Kidney (tissue), 14 donors: ENCODE measurements around the gene CAMKMT. TPM values are rescaled to one million over a fixed set of nuclear protein-coding genes. Genes with fewer than 3 reads are reported as not detected.

Experiments
- DNase-seq, 5 donors: peaks; one replicate each; pipeline ENCODE4 v3.0.0-alpha.2; 2013 to 2020
- FAIRE-seq: peaks from 2 replicates; lab custom pipeline; 2012; peaks lifted over from hg19 to GRCh38; lab: Jason Lieb, UNC
- H3K27ac ChIP-seq, 2 donors: one replicate each; pipeline ENCODE4 v1.7.0; 2013; ENCODE audit warnings: low read depth in 2 of 2, low read length in 2 of 2, inconsistent platforms in 1 of 2
- H3K27me3 ChIP-seq: one replicate; pipeline ENCODE4 v1.7.1; 2013; ENCODE audit warnings: low read length, inconsistent platforms; ENCODE audit not compliant: control insufficient read depth, insufficient read depth
- H3K36me3 ChIP-seq, 3 donors: one replicate each; pipeline versions ENCODE4 v1.7.0 to v1.7.1; 2013; ENCODE audit warnings: low read length in 3 of 3, control low read depth in 1 of 3, inconsistent platforms in 1 of 3; ENCODE audit not compliant: insufficient read depth in 3 of 3, control insufficient read depth in 2 of 3
- H3K4me1 ChIP-seq, 3 donors: one replicate each; pipeline versions ENCODE4 v1.7.0 to v1.7.1; 2013; ENCODE audit warnings: low read length in 3 of 3, inconsistent platforms in 1 of 3, low read depth in 1 of 3; ENCODE audit not compliant: control insufficient read depth in 2 of 3, insufficient read depth in 2 of 3
- H3K4me3 ChIP-seq, 3 donors: one replicate each; pipeline versions ENCODE4 v1.7.0 to v1.8.1; 2013; ENCODE audit warnings: low read length in 3 of 3, control low read depth in 1 of 3, inconsistent platforms in 1 of 3
- H3K9ac ChIP-seq, 3 donors: one replicate each; pipeline versions ENCODE4 v1.7.0 to v1.7.1; 2013; ENCODE audit warnings: low read length in 3 of 3, control low read depth in 1 of 3, inconsistent platforms in 1 of 3
- H3K9me3 ChIP-seq, 3 donors: one replicate each; pipeline versions ENCODE4 v1.7.0 to v1.7.1; 2013; ENCODE audit warnings: low read length in 3 of 3, control low read depth in 1 of 3, inconsistent platforms in 1 of 3; ENCODE audit not compliant: control insufficient read depth in 2 of 3, insufficient read depth in 1 of 3
- intact Hi-C: fragments of 100-400 bp; cut with DNase I; formaldehyde crosslinking; loops from one replicate; pipeline ENCODE4 v1.11.1; 2022
- polyA plus RNA-seq: library from polyadenylated mRNA; stranded (reverse); fragments of 350-450 nt; fragmentation: Illumina TruSeq; extraction: RNeasy Lipid Tissue Mini Kit (QIAGEN cat#74804); gene quantifications from one replicate; pipeline ENCODE4 v1.2.3, GENCODE V29; 2014; ENCODE audit warnings: low read depth, low replicate concordance; ENCODE audit not compliant: insufficient read depth
- total RNA-seq: library from RNA; stranded (reverse); fragmentation: NEBNext Ultra II Directional; extraction: Animal tissue kit (Norgen Biotek cat#: 25700); gene quantifications from one replicate; pipeline ENCODE4 v1.2.1, GENCODE V29; 2021
- TF ChIP-seq, protein P1 (sequence below): IDR thresholded peaks from 3 replicates; pipeline ENCODE4 v1.5.1; 2012; ENCODE audit warnings: mild to moderate bottlenecking, moderate library complexity, borderline replicate concordance; ENCODE audit not compliant: insufficient read depth; ENCODE audit errors: extremely low read depth
- donor health status: control.
- donor health status: control.
- donor health status: control.
- donor health status: control.
- donor health status: control.
- donor health status: DM: yes; HTN: yes; CAD: no.
- donor health status: Normal renal cell carcinoma (clear cell type).

CAMKMT gene
- total and polyA plus RNA-seq, 2 donors from 2014 or later, result 9.9 to 14.5 TPM

DNA sequence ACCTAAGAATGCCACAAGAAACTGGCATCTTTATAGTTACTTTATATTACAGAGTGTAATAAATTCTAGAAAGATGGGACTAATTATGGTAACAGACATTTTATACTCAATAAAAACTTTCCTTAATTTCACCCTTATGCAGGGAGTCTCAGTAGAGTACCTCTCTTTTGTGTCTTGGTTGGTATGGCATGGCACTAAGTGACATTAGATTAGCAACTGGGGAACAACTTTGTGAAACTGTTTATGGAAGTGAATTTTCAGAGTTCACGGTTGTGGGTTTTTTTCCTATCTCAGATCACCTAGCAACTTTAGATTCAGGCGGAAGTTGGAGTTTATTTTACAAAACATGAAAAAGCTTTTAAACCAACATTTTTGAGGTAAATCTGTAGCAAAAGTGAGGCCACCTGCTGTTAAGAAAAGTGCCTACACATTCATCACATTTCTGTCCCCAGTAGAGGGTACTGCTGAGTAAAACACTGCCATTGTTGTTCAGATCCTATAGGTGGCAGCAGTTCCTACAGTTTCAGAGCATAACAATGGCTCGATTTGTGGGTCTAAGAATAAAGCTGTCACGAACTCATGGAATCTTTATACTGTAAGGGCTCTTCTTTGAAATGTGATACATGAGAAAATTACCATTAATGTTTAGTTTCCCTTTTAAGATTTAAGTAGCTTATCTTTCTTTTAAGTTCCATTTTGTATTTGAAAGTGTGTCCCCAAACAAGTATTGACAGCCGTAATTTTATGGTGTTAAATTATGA lies 117.6 kb downstream of the CAMKMT start:
- Histone ChIP-seq H3K27me3 (no peaks in the 10 kb centered on the region), H3K27ac (no peak overlapping the region), H3K9me3 (no peaks in the 10 kb centered on the region), H3K9ac (no peak overlapping the region), H3K36me3 (no peaks in the 10 kb centered on the region), H3K4me3 (no peak overlapping the region), H3K4me1 (no peaks in the 10 kb centered on the region)
- TF ChIP-seq, protein P1, sequence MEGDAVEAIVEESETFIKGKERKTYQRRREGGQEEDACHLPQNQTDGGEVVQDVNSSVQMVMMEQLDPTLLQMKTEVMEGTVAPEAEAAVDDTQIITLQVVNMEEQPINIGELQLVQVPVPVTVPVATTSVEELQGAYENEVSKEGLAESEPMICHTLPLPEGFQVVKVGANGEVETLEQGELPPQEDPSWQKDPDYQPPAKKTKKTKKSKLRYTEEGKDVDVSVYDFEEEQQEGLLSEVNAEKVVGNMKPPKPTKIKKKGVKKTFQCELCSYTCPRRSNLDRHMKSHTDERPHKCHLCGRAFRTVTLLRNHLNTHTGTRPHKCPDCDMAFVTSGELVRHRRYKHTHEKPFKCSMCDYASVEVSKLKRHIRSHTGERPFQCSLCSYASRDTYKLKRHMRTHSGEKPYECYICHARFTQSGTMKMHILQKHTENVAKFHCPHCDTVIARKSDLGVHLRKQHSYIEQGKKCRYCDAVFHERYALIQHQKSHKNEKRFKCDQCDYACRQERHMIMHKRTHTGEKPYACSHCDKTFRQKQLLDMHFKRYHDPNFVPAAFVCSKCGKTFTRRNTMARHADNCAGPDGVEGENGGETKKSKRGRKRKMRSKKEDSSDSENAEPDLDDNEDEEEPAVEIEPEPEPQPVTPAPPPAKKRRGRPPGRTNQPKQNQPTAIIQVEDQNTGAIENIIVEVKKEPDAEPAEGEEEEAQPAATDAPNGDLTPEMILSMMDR, result peak; percentile 100
- DNase-seq (peak in 4 of 5 donors; percentile 49 to 92 (median 78)), FAIRE-seq (peak; percentile 99)
- intact Hi-C loops, result no loop called here

DNA sequence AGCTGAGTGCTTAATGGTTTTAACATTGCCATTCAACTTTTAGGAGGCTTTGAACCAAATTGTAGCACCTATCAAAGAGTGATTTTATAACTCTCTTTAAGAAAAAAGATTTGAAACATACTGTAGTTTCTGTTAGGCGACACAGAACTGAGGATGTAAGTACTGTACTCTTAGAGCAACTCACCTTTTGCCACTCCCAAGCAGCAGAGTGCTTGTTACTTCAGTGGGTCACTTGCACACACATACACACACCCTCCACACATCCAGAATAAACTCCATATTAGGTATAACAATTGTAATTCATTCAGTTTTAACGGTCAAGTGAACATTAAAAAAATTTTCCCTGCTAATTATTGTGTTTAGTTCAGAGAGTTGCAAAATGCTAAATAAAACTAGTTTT lies 118.3 kb downstream of the CAMKMT start:
- H3K27me3 ChIP-seq, result no peaks in the 10 kb centered on the region
- no peaks in the 10 kb centered on the region for H3K4me1 ChIP-seq
- H3K27ac ChIP-seq, result no peak overlapping the region
- no peaks in the 10 kb centered on the region for H3K9me3 ChIP-seq
- FAIRE-seq, result no peak
- no peak overlapping the region for H3K9ac ChIP-seq
- DNase-seq, result no peak
- intact Hi-C loops, result loop anchor here (10.0 kb wide), 1 partner anchor 475 kb away; no protein-coding TSS in a partner anchor
- H3K4me3 ChIP-seq, result no peak overlapping the region
- TF ChIP-seq, protein P1, result no peak
- no peaks in the 10 kb centered on the region for H3K36me3 ChIP-seq

DNA sequence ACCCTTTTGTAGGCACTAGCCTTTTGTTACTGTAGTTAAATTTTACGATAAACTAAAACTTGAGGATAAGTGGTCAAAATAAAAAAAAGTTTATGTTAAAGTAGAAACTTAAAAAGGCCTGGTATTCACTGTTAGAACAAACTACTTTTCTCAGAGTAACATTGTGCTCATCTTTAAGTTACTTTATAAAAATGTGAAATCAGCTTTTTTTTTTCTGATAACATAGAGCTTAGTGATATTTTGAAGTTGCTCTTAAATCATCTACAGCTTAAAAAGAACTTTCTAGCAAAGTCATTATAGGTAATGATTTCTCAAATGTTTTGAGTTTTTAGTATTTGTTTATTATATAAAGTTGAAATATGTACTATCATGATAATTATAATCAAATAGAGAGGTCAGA lies 125.3 kb downstream of the CAMKMT start:
- Histone ChIP-seq H3K27ac (no peak overlapping the region), H3K4me3 (no peak overlapping the region), H3K4me1 (no peaks in the 10 kb centered on the region), H3K9ac (no peak overlapping the region), H3K27me3 (no peaks in the 10 kb centered on the region), H3K9me3 (no peaks in the 10 kb centered on the region), H3K36me3 (no peaks in the 10 kb centered on the region)
- DNase-seq (no peak), FAIRE-seq (peak; percentile 57)
- TF ChIP-seq, protein P1, result no peak
- intact Hi-C loops, result loop anchor here (10.0 kb wide), 1 partner anchor 468 kb away; no protein-coding TSS in a partner anchor
